GM10847 (cell line): ENCODE results near the gene COX17.

ENCODE experiments used
- POLR2A ChIP-seq: IDR thresholded peaks from 2 replicates; pipeline ENCODE4 v1.6.1; 2011; ENCODE audit not compliant: insufficient read length; ENCODE audit errors: extremely low read depth

The COX17 gene

GRCh38 chr3:119641416-119641815 lies 35.8 kb downstream of the COX17 start:
- no peak for TF ChIP-seq POLR2A

- no peak for TF ChIP-seq POLR2A
Measured at GRCh38 chr3:119639494-119640350, 37.5 kb downstream of the COX17 start.

- no peak for TF ChIP-seq POLR2A
Measured at GRCh38 chr3:119637679-119638477, 39.3 kb downstream of the COX17 start.

GRCh38 chr3:119636891-119637611 lies 40.2 kb downstream of the COX17 start:
- no peak for TF ChIP-seq POLR2A

GRCh38 chr3:119636249-119636648 lies 41.0 kb downstream of the COX17 start:
- TF ChIP-seq POLR2A = no peak

GRCh38 chr3:119635719-119636118 lies 41.5 kb downstream of the COX17 start:
- no peak for TF ChIP-seq POLR2A

- no peak for TF ChIP-seq POLR2A
Measured at GRCh38 chr3:119632829-119633228, 44.4 kb downstream of the COX17 start.

- TF ChIP-seq POLR2A = no peak
Measured at GRCh38 chr3:119632216-119632615, 45.0 kb downstream of the COX17 start.

GRCh38 chr3:119631516-119631915 lies 45.7 kb downstream of the COX17 start:
- no peak for TF ChIP-seq POLR2A

- no peak for TF ChIP-seq POLR2A
Measured at GRCh38 chr3:119630880-119631329, 46.3 kb downstream of the COX17 start.

- no peak for TF ChIP-seq POLR2A
Measured at GRCh38 chr3:119630128-119630879, 46.9 kb downstream of the COX17 start.

- TF ChIP-seq POLR2A = no peak
Measured at GRCh38 chr3:119628816-119629445, 48.3 kb downstream of the COX17 start.

GRCh38 chr3:119628390-119628789 lies 48.8 kb downstream of the COX17 start:
- no peak for TF ChIP-seq POLR2A

- no peak for TF ChIP-seq POLR2A
Measured at GRCh38 chr3:119627461-119627860, 49.7 kb downstream of the COX17 start.
